ENCODE data around the gene ROR2.

Gene ROR2

GRCh38 chr9:91836515-91836914 is 113.5 kb downstream of the ROR2 start:
- no peak for DNase-seq

- no peak for DNase-seq
Observed at GRCh38 chr9:91835632-91836031, 114.4 kb downstream of the ROR2 start.

- no peak for DNase-seq
Observed at GRCh38 chr9:91835216-91835615, 114.8 kb downstream of the ROR2 start.

- no peak for DNase-seq
Observed at GRCh38 chr9:91834740-91835139, 115.3 kb downstream of the ROR2 start.

- DNase-seq: no peak
Observed at GRCh38 chr9:91833878-91834255, 116.2 kb downstream of the ROR2 start.

GRCh38 chr9:91833096-91833877 is 116.7 kb downstream of the ROR2 start:
- no peak for DNase-seq

GRCh38 chr9:91832322-91832721 is 117.7 kb downstream of the ROR2 start:
- no peak for DNase-seq

- DNase-seq: no peak
Observed at GRCh38 chr9:91825866-91826265, 124.2 kb downstream of the ROR2 start.

GRCh38 chr9:91825422-91825821 is 124.6 kb downstream of the ROR2 start:
- no peak for DNase-seq

- no peak for DNase-seq
Observed at GRCh38 chr9:91824601-91825305, 125.3 kb downstream of the ROR2 start.

GRCh38 chr9:91824151-91824550 is 125.9 kb downstream of the ROR2 start:
- DNase-seq: no peak

- no peak for DNase-seq
Observed at GRCh38 chr9:91820949-91821880, 128.8 kb downstream of the ROR2 start.

- DNase-seq: no peak
Observed at GRCh38 chr9:91820126-91820750, 129.8 kb downstream of the ROR2 start.

- no peak for DNase-seq
Observed at GRCh38 chr9:91818647-91819403, 131.2 kb downstream of the ROR2 start.

- no peak for DNase-seq
Observed at GRCh38 chr9:91818225-91818585, 131.8 kb downstream of the ROR2 start.

GRCh38 chr9:91817493-91818224 is 132.4 kb downstream of the ROR2 start:
- DNase-seq: no peak

- DNase-seq: no peak
Observed at GRCh38 chr9:91817106-91817492, 132.9 kb downstream of the ROR2 start.

GRCh38 chr9:91816356-91816755 is 133.7 kb downstream of the ROR2 start:
- DNase-seq: no peak

GRCh38 chr9:91815896-91816295 is 134.1 kb downstream of the ROR2 start:
- no peak for DNase-seq

- DNase-seq: no peak
Observed at GRCh38 chr9:91814753-91815152, 135.3 kb downstream of the ROR2 start.

GRCh38 chr9:91814201-91814600 is 135.8 kb downstream of the ROR2 start:
- no peak for DNase-seq
